Measurements from ENCODE around the gene ZNF652.
"Not testable (repeated sequence)": the region's sequence is repeated elsewhere in the genome, so short reads cannot be mapped to it uniquely, and the experiment has no call there.

The ZNF652 gene

DNA sequence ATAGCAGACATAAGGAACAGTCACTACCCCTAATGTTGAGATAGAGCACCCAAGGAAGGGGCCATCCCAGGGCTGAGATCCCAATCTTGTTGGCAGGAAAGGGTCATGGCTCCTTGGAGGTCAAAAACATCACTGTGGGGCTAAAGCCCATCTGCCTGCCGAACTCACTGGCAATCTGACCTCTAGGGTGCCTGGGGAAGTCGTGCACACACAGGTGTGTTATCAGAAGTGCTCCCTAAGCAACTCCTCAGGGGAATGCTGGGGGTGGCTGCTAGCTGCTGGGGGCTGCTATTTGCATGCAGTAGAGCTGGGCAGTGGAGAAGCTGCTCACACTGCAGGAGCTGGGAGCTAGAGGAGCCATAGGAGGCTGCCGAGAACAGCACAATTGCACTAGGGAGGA lies 84.0 kb downstream of the ZNF652 start:
- TF ChIP-seq ISL1 (CRISPR knock-in tag; IDR thresholded peaks at IDR 0.05) (no peak), ARNTL (CRISPR knock-in tag; IDR thresholded peaks at IDR 0.05; ENCODE audit: borderline replicate concordance, low read depth) (no peak), PPARA (CRISPR knock-in tag; IDR thresholded peaks at IDR 0.05; ENCODE audit: borderline replicate concordance) (no peak), BACH2 (CRISPR knock-in tag; IDR thresholded peaks at IDR 0.05; ENCODE audit: borderline replicate concordance) (no peak), ESRRG (CRISPR knock-in tag; IDR thresholded peaks at IDR 0.05) (no peak), ZNF8 (CRISPR knock-in tag; IDR thresholded peaks at IDR 0.05) (no peak), TOX (CRISPR knock-in tag; IDR thresholded peaks at IDR 0.05; ENCODE audit: borderline replicate concordance) (no peak), CSDC2 (CRISPR knock-in tag; IDR thresholded peaks at IDR 0.05) (no peak), TCF4 (CRISPR knock-in tag; IDR thresholded peaks at IDR 0.05; ENCODE audit: borderline replicate concordance) (no peak), ZFP30 (CRISPR knock-in tag; IDR thresholded peaks at IDR 0.05) (no peak), ZC3H10 (CRISPR knock-in tag; IDR thresholded peaks at IDR 0.05) (no peak)
- TF ChIP-seq, protein P1, sequence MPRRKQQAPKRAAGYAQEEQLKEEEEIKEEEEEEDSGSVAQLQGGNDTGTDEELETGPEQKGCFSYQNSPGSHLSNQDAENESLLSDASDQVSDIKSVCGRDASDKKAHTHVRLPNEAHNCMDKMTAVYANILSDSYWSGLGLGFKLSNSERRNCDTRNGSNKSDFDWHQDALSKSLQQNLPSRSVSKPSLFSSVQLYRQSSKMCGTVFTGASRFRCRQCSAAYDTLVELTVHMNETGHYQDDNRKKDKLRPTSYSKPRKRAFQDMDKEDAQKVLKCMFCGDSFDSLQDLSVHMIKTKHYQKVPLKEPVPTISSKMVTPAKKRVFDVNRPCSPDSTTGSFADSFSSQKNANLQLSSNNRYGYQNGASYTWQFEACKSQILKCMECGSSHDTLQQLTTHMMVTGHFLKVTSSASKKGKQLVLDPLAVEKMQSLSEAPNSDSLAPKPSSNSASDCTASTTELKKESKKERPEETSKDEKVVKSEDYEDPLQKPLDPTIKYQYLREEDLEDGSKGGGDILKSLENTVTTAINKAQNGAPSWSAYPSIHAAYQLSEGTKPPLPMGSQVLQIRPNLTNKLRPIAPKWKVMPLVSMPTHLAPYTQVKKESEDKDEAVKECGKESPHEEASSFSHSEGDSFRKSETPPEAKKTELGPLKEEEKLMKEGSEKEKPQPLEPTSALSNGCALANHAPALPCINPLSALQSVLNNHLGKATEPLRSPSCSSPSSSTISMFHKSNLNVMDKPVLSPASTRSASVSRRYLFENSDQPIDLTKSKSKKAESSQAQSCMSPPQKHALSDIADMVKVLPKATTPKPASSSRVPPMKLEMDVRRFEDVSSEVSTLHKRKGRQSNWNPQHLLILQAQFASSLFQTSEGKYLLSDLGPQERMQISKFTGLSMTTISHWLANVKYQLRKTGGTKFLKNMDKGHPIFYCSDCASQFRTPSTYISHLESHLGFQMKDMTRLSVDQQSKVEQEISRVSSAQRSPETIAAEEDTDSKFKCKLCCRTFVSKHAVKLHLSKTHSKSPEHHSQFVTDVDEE (CRISPR knock-in tag; IDR thresholded peaks at IDR 0.05) = no peak

GRCh38 chr17:49277638-49278037 lies 84.4 kb downstream of the ZNF652 start:
- TF ChIP-seq TCF4 (CRISPR knock-in tag; IDR thresholded peaks at IDR 0.05; ENCODE audit: borderline replicate concordance) (no peak), ZNF565 (CRISPR knock-in tag; conservative IDR thresholded peaks at IDR 0.05; ENCODE audit: low read depth) (no peak), ESRRG (CRISPR knock-in tag; IDR thresholded peaks at IDR 0.05) (no peak), SNAI2 (CRISPR knock-in tag; IDR thresholded peaks at IDR 0.05) (no peak), CSDC2 (CRISPR knock-in tag; IDR thresholded peaks at IDR 0.05) (no peak), ZNF8 (CRISPR knock-in tag; IDR thresholded peaks at IDR 0.05) (no peak)
- TF ChIP-seq, protein P2, sequence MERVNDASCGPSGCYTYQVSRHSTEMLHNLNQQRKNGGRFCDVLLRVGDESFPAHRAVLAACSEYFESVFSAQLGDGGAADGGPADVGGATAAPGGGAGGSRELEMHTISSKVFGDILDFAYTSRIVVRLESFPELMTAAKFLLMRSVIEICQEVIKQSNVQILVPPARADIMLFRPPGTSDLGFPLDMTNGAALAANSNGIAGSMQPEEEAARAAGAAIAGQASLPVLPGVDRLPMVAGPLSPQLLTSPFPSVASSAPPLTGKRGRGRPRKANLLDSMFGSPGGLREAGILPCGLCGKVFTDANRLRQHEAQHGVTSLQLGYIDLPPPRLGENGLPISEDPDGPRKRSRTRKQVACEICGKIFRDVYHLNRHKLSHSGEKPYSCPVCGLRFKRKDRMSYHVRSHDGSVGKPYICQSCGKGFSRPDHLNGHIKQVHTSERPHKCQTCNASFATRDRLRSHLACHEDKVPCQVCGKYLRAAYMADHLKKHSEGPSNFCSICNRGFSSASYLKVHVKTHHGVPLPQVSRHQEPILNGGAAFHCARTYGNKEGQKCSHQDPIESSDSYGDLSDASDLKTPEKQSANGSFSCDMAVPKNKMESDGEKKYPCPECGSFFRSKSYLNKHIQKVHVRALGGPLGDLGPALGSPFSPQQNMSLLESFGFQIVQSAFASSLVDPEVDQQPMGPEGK (CRISPR knock-in tag; IDR thresholded peaks at IDR 0.05; ENCODE audit: borderline replicate concordance) = no peak
- TF ChIP-seq, protein P3, sequence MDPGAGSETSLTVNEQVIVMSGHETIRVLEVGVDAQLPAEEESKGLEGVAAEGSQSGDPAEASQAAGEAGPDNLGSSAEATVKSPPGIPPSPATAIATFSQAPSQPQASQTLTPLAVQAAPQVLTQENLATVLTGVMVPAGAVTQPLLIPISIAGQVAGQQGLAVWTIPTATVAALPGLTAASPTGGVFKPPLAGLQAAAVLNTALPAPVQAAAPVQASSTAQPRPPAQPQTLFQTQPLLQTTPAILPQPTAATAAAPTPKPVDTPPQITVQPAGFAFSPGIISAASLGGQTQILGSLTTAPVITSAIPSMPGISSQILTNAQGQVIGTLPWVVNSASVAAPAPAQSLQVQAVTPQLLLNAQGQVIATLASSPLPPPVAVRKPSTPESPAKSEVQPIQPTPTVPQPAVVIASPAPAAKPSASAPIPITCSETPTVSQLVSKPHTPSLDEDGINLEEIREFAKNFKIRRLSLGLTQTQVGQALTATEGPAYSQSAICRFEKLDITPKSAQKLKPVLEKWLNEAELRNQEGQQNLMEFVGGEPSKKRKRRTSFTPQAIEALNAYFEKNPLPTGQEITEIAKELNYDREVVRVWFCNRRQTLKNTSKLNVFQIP (CRISPR knock-in tag; IDR thresholded peaks at IDR 0.05; ENCODE audit: borderline replicate concordance, low read depth) = no peak
- TF ChIP-seq, protein P1 (CRISPR knock-in tag; IDR thresholded peaks at IDR 0.05) = no peak
- no peak for ATAC-seq

More for the DNA sequence above, 84.0 kb downstream of the ZNF652 start:
- no peak for ATAC-seq

GRCh38 chr17:49275981-49276380 lies 86.1 kb downstream of the ZNF652 start:
- not testable (repeated sequence) for ATAC-seq

- TF ChIP-seq ARNTL (CRISPR knock-in tag; IDR thresholded peaks at IDR 0.05; ENCODE audit: borderline replicate concordance, low read depth) = no peak
- TF ChIP-seq, protein P4, sequence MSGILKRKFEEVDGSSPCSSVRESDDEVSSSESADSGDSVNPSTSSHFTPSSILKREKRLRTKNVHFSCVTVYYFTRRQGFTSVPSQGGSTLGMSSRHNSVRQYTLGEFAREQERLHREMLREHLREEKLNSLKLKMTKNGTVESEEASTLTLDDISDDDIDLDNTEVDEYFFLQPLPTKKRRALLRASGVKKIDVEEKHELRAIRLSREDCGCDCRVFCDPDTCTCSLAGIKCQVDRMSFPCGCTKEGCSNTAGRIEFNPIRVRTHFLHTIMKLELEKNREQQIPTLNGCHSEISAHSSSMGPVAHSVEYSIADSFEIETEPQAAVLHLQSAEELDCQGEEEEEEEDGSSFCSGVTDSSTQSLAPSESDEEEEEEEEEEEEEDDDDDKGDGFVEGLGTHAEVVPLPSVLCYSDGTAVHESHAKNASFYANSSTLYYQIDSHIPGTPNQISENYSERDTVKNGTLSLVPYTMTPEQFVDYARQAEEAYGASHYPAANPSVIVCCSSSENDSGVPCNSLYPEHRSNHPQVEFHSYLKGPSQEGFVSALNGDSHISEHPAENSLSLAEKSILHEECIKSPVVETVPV (CRISPR knock-in tag; IDR thresholded peaks at IDR 0.05) = no peak
- no peak for TF ChIP-seq ZFP3 (CRISPR knock-in tag; IDR thresholded peaks at IDR 0.05)
Observed at GRCh38 chr17:49269356-49269755, 92.7 kb downstream of the ZNF652 start.

More at GRCh38 chr17:49269356-49269755, 92.7 kb downstream of the ZNF652 start:
- ATAC-seq = no peak
